Loucy (cell line): ENCODE measurements around the gene GJA4.

Experiments
- H2AFZ ChIP-seq: fragments of 200-600 bp; sonication (generic); 2 replicates; pipeline ENCODE4 v1.6.0; 2016; ENCODE audit warnings: antibody characterized with exemption, mild to moderate bottlenecking, low read length, moderate library complexity
- H3F3A ChIP-seq: fragments of 200-600 bp; 2 replicates; pipeline ENCODE4 v1.6.0; 2016; ENCODE audit warnings: antibody characterized with exemption, low read depth, mild to moderate bottlenecking
- H3K27me3 ChIP-seq: fragments of 200-600 bp; sonication (generic); 2 replicates; pipeline ENCODE4 v1.6.1; 2014; ENCODE audit warnings: low read length, mild to moderate bottlenecking; ENCODE audit not compliant: insufficient read depth, poor library complexity, severe bottlenecking
- H3K36me3 ChIP-seq: fragments of 200-600 bp; sonication (generic); 2 replicates; pipeline ENCODE4 v1.6.1; 2016; ENCODE audit warnings: low read length; ENCODE audit not compliant: insufficient read depth
- H3K4me1 ChIP-seq: fragments of 200-600 bp; sonication (generic); 2 replicates; pipeline ENCODE4 v1.5.1; 2014; ENCODE audit warnings: low read length, mild to moderate bottlenecking; ENCODE audit not compliant: insufficient read depth, poor library complexity, severe bottlenecking
- H3K4me2 ChIP-seq: fragments of 200-600 bp; sonication (generic); 2 replicates; pipeline ENCODE4 v1.6.0; 2014; ENCODE audit warnings: antibody characterized with exemption, low read length, low read depth, mild to moderate bottlenecking; ENCODE audit not compliant: poor library complexity, severe bottlenecking
- H3K4me3 ChIP-seq: fragments of 200-600 bp; sonication (generic); 2 replicates; pipeline ENCODE4 v1.5.1; 2014; ENCODE audit warnings: low read length, mild to moderate bottlenecking, mixed read lengths; ENCODE audit not compliant: poor library complexity, severe bottlenecking
- H3K79me2 ChIP-seq: fragments of 200-600 bp; sonication (generic); 2 replicates; pipeline ENCODE4 v1.6.1; 2014; ENCODE audit warnings: low read length; ENCODE audit not compliant: insufficient read depth
- H3K9ac ChIP-seq: fragments of 200-600 bp; sonication (generic); 2 replicates; pipeline ENCODE4 v1.6.0; 2014; ENCODE audit warnings: mild to moderate bottlenecking, low read depth, low read length, moderate library complexity; ENCODE audit not compliant: poor library complexity, severe bottlenecking
- H3K9me2 ChIP-seq: fragments of 200-600 bp; sonication (generic); replicated peaks from 2 replicates; pipeline ENCODE4 v1.6.1; 2016; ENCODE audit warnings: low read depth, low read length, mixed read lengths
- H3K9me3 ChIP-seq: fragments of 200-600 bp; sonication (generic); 2 replicates; pipeline ENCODE4 v1.6.1; 2014; ENCODE audit warnings: mild to moderate bottlenecking, antibody characterized with exemption, low read length, low read depth; ENCODE audit not compliant: insufficient read depth
- H4K20me1 ChIP-seq: fragments of 200-600 bp; sonication (generic); 2 replicates; pipeline ENCODE4 v1.6.0; 2014; ENCODE audit warnings: antibody characterized with exemption, low read length, mild to moderate bottlenecking; ENCODE audit not compliant: insufficient read depth, poor library complexity, severe bottlenecking
- EZH2phosphoT487 ChIP-seq: fragments of 200-600 bp; IDR thresholded peaks from 2 replicates; pipeline ENCODE4 v1.6.1; 2018; ENCODE audit warnings: antibody characterized with exemption, mild to moderate bottlenecking, moderate library complexity, borderline replicate concordance
- TF ChIP-seq, protein P1 (sequence below): fragments of 200-600 bp; sonication (generic); conservative IDR thresholded peaks from 2 replicates; pipeline ENCODE4 v1.5.1; 2014; ENCODE audit warnings: mild to moderate bottlenecking, antibody characterized with exemption, low read length

Gene GJA4

DNA sequence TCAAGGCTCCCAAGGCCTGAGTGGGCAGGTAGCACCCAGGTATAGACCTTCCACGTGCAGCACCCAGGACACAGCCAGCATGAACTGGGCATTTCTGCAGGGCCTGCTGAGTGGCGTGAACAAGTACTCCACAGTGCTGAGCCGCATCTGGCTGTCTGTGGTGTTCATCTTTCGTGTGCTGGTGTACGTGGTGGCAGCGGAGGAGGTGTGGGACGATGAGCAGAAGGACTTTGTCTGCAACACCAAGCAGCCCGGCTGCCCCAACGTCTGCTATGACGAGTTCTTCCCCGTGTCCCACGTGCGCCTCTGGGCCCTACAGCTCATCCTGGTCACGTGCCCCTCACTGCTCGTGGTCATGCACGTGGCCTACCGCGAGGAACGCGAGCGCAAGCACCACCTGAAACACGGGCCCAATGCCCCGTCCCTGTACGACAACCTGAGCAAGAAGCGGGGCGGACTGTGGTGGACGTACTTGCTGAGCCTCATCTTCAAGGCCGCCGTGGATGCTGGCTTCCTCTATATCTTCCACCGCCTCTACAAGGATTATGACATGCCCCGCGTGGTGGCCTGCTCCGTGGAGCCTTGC, 31.5 kb upstream of the GJA4 start:
- Histone ChIP-seq H3F3A (no peaks in the 10 kb centered on the region), H2AFZ (no peak overlapping the region), H3K4me1 (no peaks in the 10 kb centered on the region), H3K9ac (no peak overlapping the region), H3K36me3 (no peaks in the 10 kb centered on the region), H3K9me2 (no peaks in the 10 kb centered on the region), H3K4me3 (no peak overlapping the region), H3K4me2 (no peak overlapping the region), H3K27me3 (no peaks in the 10 kb centered on the region), H4K20me1 (no peaks in the 10 kb centered on the region), H3K79me2 (no peaks in the 10 kb centered on the region), H3K9me3 (no peaks in the 10 kb centered on the region)
- no peak for TF ChIP-seq EZH2phosphoT487
- TF ChIP-seq, protein P1, sequence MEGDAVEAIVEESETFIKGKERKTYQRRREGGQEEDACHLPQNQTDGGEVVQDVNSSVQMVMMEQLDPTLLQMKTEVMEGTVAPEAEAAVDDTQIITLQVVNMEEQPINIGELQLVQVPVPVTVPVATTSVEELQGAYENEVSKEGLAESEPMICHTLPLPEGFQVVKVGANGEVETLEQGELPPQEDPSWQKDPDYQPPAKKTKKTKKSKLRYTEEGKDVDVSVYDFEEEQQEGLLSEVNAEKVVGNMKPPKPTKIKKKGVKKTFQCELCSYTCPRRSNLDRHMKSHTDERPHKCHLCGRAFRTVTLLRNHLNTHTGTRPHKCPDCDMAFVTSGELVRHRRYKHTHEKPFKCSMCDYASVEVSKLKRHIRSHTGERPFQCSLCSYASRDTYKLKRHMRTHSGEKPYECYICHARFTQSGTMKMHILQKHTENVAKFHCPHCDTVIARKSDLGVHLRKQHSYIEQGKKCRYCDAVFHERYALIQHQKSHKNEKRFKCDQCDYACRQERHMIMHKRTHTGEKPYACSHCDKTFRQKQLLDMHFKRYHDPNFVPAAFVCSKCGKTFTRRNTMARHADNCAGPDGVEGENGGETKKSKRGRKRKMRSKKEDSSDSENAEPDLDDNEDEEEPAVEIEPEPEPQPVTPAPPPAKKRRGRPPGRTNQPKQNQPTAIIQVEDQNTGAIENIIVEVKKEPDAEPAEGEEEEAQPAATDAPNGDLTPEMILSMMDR, result no peak

DNA sequence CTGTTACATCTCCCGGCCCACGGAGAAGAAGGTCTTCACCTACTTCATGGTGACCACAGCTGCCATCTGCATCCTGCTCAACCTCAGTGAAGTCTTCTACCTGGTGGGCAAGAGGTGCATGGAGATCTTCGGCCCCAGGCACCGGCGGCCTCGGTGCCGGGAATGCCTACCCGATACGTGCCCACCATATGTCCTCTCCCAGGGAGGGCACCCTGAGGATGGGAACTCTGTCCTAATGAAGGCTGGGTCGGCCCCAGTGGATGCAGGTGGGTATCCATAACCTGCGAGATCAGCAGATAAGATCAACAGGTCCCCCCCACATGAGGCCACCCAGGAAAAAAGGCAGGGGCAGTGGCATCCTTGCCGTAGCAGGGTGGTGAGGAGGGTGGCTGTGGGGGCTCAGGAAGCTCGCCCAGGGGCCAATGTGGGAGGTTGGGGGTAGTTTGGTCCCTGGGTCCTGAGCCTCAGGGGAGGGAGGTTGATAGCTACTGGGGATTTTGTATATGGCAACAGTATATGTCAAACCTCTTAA, 31.0 kb upstream of the GJA4 start:
- TF ChIP-seq EZH2phosphoT487, result no peak
- TF ChIP-seq, protein P1, result no peak
- Histone ChIP-seq H3K36me3 (no peaks in the 10 kb centered on the region), H4K20me1 (no peaks in the 10 kb centered on the region), H3K79me2 (no peaks in the 10 kb centered on the region), H3F3A (no peaks in the 10 kb centered on the region), H3K4me2 (no peak overlapping the region), H3K9me2 (no peaks in the 10 kb centered on the region), H3K4me1 (no peaks in the 10 kb centered on the region), H3K9me3 (no peaks in the 10 kb centered on the region), H2AFZ (no peak overlapping the region), H3K9ac (no peak overlapping the region), H3K27me3 (no peaks in the 10 kb centered on the region), H3K4me3 (no peak overlapping the region)

DNA sequence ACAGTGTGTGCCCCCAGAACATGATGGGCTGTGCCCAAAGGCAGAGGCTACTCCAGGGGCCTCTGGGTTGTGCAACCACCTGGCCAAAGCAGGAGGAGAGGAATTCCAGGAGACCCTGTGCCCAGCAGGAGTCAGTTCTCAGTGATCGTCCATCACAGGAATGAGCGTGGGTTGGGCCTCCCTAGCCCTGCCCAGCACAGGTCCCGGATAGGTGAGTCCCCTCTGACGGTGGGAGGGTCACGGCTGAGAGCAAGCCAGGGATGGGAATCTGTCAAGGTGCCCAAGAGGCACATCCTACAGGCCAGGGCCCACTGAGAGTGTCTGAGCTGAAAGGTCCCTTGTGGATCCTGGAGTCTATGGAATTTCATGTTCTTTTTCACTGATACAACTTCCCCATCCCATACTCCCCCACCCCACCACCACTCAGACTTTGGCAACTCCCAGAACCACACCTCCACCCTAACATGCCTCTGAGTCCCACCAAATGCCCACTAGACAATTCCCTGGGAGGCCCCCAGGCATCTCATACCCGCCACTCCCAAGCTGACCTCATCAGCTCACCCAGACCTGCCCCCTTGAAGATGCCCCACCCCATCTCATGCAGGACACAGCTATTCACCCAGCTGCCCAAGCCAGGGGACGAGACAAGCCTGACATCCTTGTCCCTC, 30.2 kb upstream of the GJA4 start:
- Histone ChIP-seq H3K4me3 (no peak overlapping the region), H3K9ac (no peak overlapping the region), H4K20me1 (no peaks in the 10 kb centered on the region), H2AFZ (no peak overlapping the region), H3K79me2 (no peaks in the 10 kb centered on the region), H3K27me3 (no peaks in the 10 kb centered on the region), H3K4me2 (no peak overlapping the region), H3F3A (no peaks in the 10 kb centered on the region), H3K4me1 (no peaks in the 10 kb centered on the region), H3K36me3 (no peaks in the 10 kb centered on the region), H3K9me2 (no peaks in the 10 kb centered on the region), H3K9me3 (no peaks in the 10 kb centered on the region)
- no peak for TF ChIP-seq EZH2phosphoT487
- TF ChIP-seq, protein P1, result no peak
